Subcutaneous abdominal adipose tissue (tissue), 5 donors: Measurements from ENCODE around the gene CASP1.

Source experiments
- H3K27ac ChIP-seq: one replicate; pipeline ENCODE4 v1.7.0; 2013; ENCODE audit warnings: low read depth, mild to moderate bottlenecking, inconsistent platforms, low read length, moderate library complexity
- H3K27me3 ChIP-seq, 5 donors: one replicate each; pipeline ENCODE4 v1.7.0; 2013; ENCODE audit warnings: low read length in 5 of 5, inconsistent platforms in 1 of 5; ENCODE audit not compliant: control insufficient read depth in 5 of 5, insufficient read depth in 4 of 5
- H3K36me3 ChIP-seq, 5 donors: one replicate each; pipeline ENCODE4 v1.7.0; 2013; ENCODE audit warnings: low read length in 5 of 5; ENCODE audit not compliant: control insufficient read depth in 5 of 5, insufficient read depth in 5 of 5
- H3K4me1 ChIP-seq, 5 donors: one replicate each; pipeline ENCODE4 v1.7.0; 2013; ENCODE audit warnings: low read length in 5 of 5, mild to moderate bottlenecking in 3 of 5, moderate library complexity in 1 of 5; ENCODE audit not compliant: control insufficient read depth in 5 of 5, insufficient read depth in 5 of 5
- H3K4me3 ChIP-seq, 5 donors: one replicate each; pipeline ENCODE4 v1.7.0; 2013; ENCODE audit warnings: low read length in 5 of 5, low read depth in 1 of 5
- H3K9ac ChIP-seq, 5 donors: one replicate each; pipeline ENCODE4 v1.7.0; 2013; ENCODE audit warnings: low read length in 5 of 5, mild to moderate bottlenecking in 4 of 5, moderate library complexity in 3 of 5
- H3K9me3 ChIP-seq, 5 donors: one replicate each; pipeline ENCODE4 v1.7.0; 2013; ENCODE audit warnings: low read length in 5 of 5; ENCODE audit not compliant: control insufficient read depth in 5 of 5
- donor health status: healthy.
- donor health status: healthy.
- donor health status: healthy.
- donor health status: healthy.
- donor health status: healthy.

The CASP1 gene

DNA sequence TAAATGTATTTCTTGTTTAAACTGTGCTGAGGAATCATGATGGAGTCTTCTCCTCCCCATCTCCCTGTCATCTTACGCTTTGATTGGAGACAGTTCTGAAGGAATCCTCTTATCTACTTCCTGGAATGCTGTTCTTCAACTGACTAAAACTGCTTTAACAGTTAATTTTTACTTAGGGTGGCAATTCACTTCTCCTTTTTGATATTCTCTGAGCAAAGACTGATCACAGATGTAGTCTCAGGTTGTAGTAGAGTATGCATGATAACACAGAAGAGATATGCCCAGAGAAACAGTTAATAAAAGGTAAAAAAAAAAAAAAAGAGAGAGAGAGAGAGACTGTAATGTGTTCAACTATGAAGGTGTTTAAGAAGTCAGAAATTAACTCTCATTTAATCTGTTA is 10.6 kb downstream of the CASP1 start:
- Histone ChIP-seq H3K36me3 (peaks cover 21 to 32% (median 27%) of the 10 kb centered on the region in 5 donors), H3K27ac (no peak overlapping the region), H3K27me3 (no peaks in the 10 kb centered on the region), H3K9me3 (no peaks in the 10 kb centered on the region), H3K4me1 (peaks cover 0 to 3% (median 0%) of the 10 kb centered on the region in 5 donors), H3K4me3 (no peak overlapping the region), H3K9ac (no peak overlapping the region)

DNA sequence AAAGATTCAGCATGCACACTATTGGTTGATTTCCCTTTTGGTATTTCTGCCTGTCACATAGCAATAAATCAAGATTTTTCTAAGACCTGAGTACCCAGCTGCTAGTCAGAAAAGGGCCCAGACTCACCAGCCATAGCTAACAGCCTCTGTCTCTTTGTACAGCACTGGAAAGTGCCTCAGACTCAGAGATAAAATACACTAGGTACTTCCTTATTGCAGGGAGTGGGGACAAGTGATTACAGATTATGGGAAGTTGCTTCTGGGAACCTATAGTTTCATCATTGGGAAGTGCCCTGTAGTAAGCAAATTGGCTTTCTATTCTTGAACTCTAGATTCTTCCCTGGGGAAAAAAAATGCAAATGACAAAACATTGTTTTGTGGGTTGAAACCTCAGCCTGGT is 11.9 kb downstream of the CASP1 start, which contains the start of gene CASP5:
Gene CASP5, minus strand, starts transcription at position 166 of the 400 bp plus-strand sequence. Its CDS starts 32 bp downstream, at position 134.
- H3K4me1 ChIP-seq, result peaks cover 0 to 3% (median 0%) of the 10 kb centered on the region in 5 donors

DNA sequence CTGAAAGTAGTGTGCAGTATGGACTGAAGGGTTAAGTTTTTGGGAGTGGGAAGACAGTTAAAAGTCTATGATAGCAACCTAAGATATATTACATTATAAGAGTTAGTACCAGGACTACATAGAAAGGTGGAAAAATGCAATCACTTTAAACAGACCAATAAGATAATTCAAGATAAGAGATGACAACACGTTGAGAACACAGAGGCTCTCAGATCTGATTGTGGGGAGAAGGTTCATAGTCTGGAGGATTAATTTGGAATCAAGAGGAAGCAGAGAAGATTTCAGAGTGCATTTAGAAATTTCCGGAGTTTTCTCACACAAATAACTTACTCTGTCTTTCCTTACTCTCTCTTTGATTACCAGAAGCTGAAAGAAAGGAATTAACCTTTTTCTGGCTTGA is 12.4 kb downstream of the CASP1 start:
- Histone ChIP-seq H3K4me3 (no peak overlapping the region), H3K9ac (no peak overlapping the region)

More for the DNA sequence above, 11.9 kb downstream of the CASP1 start, which contains the start of gene CASP5:
- H3K36me3 ChIP-seq, result peaks cover 11 to 21% (median 18%) of the 10 kb centered on the region in 5 donors
- H3K27ac ChIP-seq, result no peak within 1 kb of the TSS
- H3K9me3 ChIP-seq, result no peaks in the 10 kb centered on the region
- H3K9ac ChIP-seq, result no peak within 1 kb of the TSS
- H3K4me3 ChIP-seq, result no peak within 1 kb of the TSS
- H3K27me3 ChIP-seq, result no peaks in the 10 kb centered on the region

DNA sequence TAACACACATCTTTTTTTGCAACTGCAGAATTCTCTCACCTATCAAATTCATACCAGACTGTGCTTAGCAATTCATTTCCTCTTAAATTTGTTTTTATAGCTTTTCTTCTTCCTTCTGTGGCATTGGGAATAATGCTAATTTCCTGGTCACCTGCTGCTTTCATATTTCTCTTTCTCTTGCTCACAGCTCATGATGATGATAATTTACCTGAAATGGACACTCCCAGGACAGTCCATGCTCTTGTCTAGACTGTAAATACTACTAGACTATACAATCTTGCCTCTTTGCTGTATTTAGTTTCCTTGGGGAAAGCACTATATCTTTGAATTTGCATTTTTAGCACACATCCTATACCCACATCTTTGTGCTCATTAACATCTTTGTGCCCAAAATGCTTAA is 27.5 kb downstream of the CASP1 start:
- Histone ChIP-seq H3K9ac (no peak overlapping the region), H3K27me3 (no peaks in the 10 kb centered on the region), H3K9me3 (no peaks in the 10 kb centered on the region), H3K36me3 (no peaks in the 10 kb centered on the region), H3K27ac (no peak overlapping the region), H3K4me3 (no peak overlapping the region), H3K4me1 (no peaks in the 10 kb centered on the region)

More for the DNA sequence above, 12.4 kb downstream of the CASP1 start:
- no peak overlapping the region for H3K27ac ChIP-seq
- H3K4me1 ChIP-seq, result peaks cover 0 to 3% (median 0%) of the 10 kb centered on the region in 5 donors
- no peaks in the 10 kb centered on the region for H3K27me3 ChIP-seq
- no peaks in the 10 kb centered on the region for H3K9me3 ChIP-seq
- peaks cover 11 to 17% (median 15%) of the 10 kb centered on the region in 5 donors for H3K36me3 ChIP-seq

DNA sequence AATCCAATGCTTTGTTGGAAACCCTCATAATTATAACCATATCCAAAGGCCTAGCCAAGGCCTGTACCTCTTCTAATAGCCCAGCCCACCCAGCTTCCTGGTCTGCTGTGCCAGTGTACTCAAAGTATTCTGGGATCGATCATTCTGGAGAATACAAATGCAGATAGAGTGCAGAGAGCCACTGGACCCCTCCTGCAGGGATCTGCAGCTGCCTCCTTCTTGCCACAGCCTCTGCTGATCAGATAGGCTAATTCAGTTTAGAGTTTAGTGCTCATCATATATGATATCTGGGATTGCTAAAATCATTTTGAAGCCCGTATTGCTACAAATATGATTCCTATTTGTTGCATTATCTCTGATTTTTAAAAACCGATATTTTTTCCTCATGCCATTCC is 29.5 kb downstream of the CASP1 start:
- H3K27ac ChIP-seq, result no peak overlapping the region
- no peak overlapping the region for H3K4me3 ChIP-seq
- H3K27me3 ChIP-seq, result no peaks in the 10 kb centered on the region
- no peaks in the 10 kb centered on the region for H3K9me3 ChIP-seq
- no peak overlapping the region for H3K9ac ChIP-seq
- H3K36me3 ChIP-seq, result no peaks in the 10 kb centered on the region
- H3K4me1 ChIP-seq, result peaks cover 0 to 4% (median 0%) of the 10 kb centered on the region in 5 donors

DNA sequence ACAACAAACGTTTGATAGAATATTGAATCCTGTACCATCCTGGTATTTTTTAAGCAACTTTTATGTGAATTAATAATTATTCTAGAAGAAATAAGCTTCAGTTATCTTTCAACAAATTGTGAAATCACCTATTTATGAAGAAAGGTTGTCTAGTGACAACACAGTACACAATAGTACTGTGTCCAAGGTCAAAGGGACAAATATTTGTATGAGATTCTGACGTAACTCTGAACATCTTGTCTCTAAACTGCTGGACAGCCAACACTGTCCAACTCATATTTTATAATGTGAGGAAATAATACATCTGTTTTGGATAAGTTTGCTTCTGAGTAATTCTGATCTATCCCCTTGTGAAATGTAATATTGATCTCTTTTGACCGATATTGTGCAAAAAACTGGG is 30.9 kb downstream of the CASP1 start:
- Histone ChIP-seq H3K4me1 (peaks cover 0 to 4% (median 0%) of the 10 kb centered on the region in 5 donors), H3K9ac (no peak overlapping the region), H3K27me3 (no peaks in the 10 kb centered on the region), H3K36me3 (no peaks in the 10 kb centered on the region), H3K27ac (no peak overlapping the region), H3K9me3 (no peaks in the 10 kb centered on the region), H3K4me3 (no peak overlapping the region)

DNA sequence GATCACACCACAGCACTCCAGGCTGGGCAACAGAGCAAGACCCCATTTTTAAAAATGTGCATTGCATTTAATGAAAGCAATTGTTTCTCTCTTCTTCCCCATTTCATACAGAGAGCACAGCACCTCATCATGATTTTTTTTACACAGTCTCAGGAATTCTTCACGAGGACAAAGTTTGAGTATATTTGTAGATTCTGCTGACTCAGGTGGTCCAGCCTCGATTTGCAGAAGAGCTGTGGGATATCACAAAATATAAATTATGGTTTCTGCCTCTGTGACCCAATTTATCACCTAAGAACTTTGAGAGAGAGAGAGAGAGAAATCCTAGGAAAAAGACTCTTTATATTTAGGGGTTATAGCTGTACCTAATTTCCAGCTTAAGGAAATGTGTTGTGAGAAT is 31.8 kb downstream of the CASP1 start:
- H3K9me3 ChIP-seq, result no peaks in the 10 kb centered on the region
- no peak overlapping the region for H3K27ac ChIP-seq
- H3K4me1 ChIP-seq, result peaks cover 0 to 4% (median 0%) of the 10 kb centered on the region in 5 donors
- no peaks in the 10 kb centered on the region for H3K36me3 ChIP-seq
- no peak overlapping the region for H3K9ac ChIP-seq
- no peaks in the 10 kb centered on the region for H3K27me3 ChIP-seq
- no peak overlapping the region for H3K4me3 ChIP-seq

DNA sequence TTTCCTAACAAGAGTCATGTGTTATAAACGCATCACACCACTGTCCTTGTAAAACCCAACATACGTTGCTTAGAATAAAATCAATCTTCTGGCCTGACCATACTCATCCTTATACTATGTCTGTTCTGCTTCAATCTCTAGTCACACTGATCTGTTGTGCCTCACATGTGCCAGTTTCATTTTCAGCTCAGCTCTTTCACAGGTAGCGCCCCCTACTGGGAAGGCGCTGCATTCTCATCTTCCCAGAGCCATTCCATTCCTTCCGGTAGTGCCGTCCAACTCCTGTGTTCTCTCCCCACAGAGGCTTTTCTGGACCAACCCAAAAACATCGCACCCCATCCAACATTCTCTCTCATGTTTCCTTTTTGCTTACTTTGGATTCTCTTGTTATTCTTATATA is 34.1 kb downstream of the CASP1 start:
- no peak overlapping the region for H3K4me3 ChIP-seq

DNA sequence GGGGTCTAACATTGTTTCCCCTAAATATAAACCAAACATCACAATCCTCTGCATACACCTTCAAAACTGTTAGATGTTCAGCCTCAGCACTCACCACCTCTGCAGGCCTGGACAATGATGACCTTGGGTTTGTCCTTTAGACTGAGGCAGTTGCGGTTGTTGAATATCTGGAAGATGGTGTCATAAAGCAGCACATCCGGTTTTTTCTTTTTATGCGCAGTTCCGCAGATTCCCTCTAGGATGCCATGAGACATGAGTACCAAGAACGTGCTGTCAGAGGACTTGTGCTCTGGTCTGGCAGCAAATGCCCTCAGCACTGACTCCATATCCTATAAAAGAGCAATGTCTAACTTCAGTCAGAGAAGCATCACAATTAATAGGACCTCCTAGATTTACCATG is 34.8 kb downstream of the CASP1 start:
- H3K4me3 ChIP-seq, result no peak overlapping the region
- no peaks in the 10 kb centered on the region for H3K9me3 ChIP-seq
- H3K9ac ChIP-seq, result no peak overlapping the region
- H3K27ac ChIP-seq, result no peak overlapping the region
- H3K36me3 ChIP-seq, result no peaks in the 10 kb centered on the region
- peaks cover 0 to 4% (median 0%) of the 10 kb centered on the region in 5 donors for H3K4me1 ChIP-seq
- no peaks in the 10 kb centered on the region for H3K27me3 ChIP-seq

More for the DNA sequence above, 34.1 kb downstream of the CASP1 start:
- no peak overlapping the region for H3K9ac ChIP-seq
- no peaks in the 10 kb centered on the region for H3K36me3 ChIP-seq
- no peak overlapping the region for H3K27ac ChIP-seq
- H3K9me3 ChIP-seq, result no peaks in the 10 kb centered on the region
- no peaks in the 10 kb centered on the region for H3K27me3 ChIP-seq
- peaks cover 0 to 4% (median 0%) of the 10 kb centered on the region in 5 donors for H3K4me1 ChIP-seq

DNA sequence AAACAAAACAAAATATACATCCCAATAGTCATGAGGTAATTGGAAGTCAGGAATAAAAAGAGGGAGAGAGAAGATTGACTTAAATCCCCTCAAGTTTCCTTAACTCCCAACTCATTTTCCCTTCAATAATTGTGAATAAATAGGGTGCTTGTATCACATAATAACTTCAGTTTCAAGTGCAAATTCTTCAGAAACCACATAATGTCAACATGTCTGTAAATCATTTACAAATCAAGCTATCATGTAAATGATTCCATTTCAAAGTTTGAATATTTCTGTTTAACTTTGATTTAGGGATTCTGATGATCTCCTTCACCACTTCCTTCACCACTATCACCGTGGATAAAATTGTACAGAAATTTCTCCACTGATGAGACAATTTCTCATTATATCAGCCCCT is 35.2 kb downstream of the CASP1 start:
- Histone ChIP-seq H3K9me3 (no peaks in the 10 kb centered on the region), H3K27ac (no peak overlapping the region), H3K27me3 (no peaks in the 10 kb centered on the region), H3K36me3 (no peaks in the 10 kb centered on the region), H3K4me1 (peaks cover 0 to 4% (median 0%) of the 10 kb centered on the region in 5 donors), H3K9ac (no peak overlapping the region), H3K4me3 (no peak overlapping the region)
